Measurements from ENCODE around the gene SLC1A3.

The SLC1A3 gene

GRCh38 chr5:36661456-36662220 is 55.2 kb downstream of the SLC1A3 start:
- Mint-ChIP-seq H3K4me3 (no peak overlapping the region), H3K9me3 (no peaks in the 10 kb centered on the region), H3K27me3 (ENCODE audit: low read depth) (peaks cover 11% of the 10 kb centered on the region), H3K4me1 (ENCODE audit: low read depth) (no peaks in the 10 kb centered on the region), H3K27ac (no peak overlapping the region), H3K36me3 (ENCODE audit: low read depth) (no peaks in the 10 kb centered on the region)
- no peak for DNase-seq (ENCODE audit: low spot score)

DNA sequence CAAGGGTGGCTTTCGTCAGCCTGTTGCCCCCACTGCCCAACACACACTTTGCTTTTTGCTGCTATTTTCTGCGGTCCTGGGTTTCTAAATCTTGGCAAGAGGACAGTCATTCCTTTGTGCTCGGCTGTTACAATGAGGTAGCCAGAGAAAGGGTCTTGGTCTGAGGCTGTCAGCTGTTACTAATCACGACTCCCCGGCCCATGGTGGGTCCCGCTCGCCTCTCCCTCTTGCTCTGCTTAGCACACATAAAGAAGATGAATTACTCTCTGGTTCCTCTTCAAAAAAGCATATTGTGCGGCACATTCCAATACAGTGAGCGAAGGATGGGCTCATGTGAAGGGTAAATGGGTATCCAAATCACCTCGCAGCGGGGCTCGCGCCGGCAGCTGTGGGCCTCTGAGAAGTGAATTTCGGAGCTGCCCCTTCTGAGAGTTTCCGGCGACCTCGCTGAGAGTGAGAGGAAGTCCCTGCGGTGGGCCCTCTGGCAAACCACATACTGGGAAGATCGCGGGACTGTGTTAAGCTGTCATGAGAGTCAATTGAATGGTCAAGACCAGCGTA is 56.0 kb downstream of the SLC1A3 start:
- no peaks in the 10 kb centered on the region for H3K9me3 Mint-ChIP-seq
- H3K36me3 Mint-ChIP-seq (ENCODE audit: low read depth): no peaks in the 10 kb centered on the region
- no peak overlapping the region for H3K4me3 Mint-ChIP-seq
- no peak for DNase-seq (ENCODE audit: low spot score)
- no peaks in the 10 kb centered on the region for H3K4me1 Mint-ChIP-seq (ENCODE audit: low read depth)
- H3K27me3 Mint-ChIP-seq (ENCODE audit: low read depth): peaks cover 8% of the 10 kb centered on the region
- no peak overlapping the region for H3K27ac Mint-ChIP-seq

DNA sequence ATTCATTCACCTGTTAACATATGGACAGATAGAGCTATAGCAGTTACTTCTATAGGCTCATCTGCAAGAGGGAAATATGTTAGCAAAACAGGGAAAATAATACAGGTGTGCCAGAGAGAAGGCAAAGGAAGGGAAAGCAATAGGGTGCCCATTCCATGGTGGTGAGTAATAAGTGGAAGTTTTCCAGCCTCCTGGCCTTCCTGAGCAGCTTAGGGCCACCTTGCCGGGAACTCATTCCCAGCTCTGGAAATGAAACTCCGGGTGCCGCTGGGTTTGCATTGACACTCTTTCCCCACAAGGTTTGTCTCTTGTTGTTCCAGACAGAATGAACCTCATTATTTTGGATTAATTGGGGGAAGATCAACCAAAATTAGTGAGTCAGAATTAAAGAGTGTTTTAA is 58.4 kb downstream of the SLC1A3 start:
- H3K4me3 Mint-ChIP-seq: no peak overlapping the region
- no peaks in the 10 kb centered on the region for H3K27me3 Mint-ChIP-seq (ENCODE audit: low read depth)
- no peaks in the 10 kb centered on the region for H3K9me3 Mint-ChIP-seq
- no peak overlapping the region for H3K27ac Mint-ChIP-seq
- DNase-seq (ENCODE audit: low spot score): no peak
- H3K36me3 Mint-ChIP-seq (ENCODE audit: low read depth): no peaks in the 10 kb centered on the region
- H3K4me1 Mint-ChIP-seq (ENCODE audit: low read depth): no peaks in the 10 kb centered on the region

DNA sequence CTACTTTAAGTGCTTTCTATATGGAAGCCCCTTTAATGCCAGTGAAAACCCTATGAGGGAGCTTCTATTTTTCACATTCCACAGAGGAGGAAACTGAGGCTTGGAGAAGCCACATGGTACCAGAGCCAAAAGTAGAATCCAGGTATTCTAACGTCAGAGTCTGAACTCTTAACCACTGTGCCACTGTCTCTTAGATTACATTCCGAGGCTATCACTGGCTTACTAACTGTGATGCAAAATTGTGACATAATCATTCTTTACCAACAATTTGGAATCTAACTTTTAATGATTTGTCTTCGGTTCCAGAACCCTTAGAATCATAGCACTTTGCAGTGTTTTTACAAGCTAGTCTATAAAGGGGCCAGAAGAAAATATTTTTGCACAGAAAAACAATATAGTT is 59.2 kb downstream of the SLC1A3 start:
- Mint-ChIP-seq H3K9me3 (no peaks in the 10 kb centered on the region), H3K27me3 (ENCODE audit: low read depth) (no peaks in the 10 kb centered on the region), H3K36me3 (ENCODE audit: low read depth) (no peaks in the 10 kb centered on the region), H3K4me1 (ENCODE audit: low read depth) (no peaks in the 10 kb centered on the region), H3K27ac (no peak overlapping the region), H3K4me3 (no peak overlapping the region)
- no peak for DNase-seq (ENCODE audit: low spot score)

- H3K9me3 Mint-ChIP-seq: no peaks in the 10 kb centered on the region
- H3K27me3 Mint-ChIP-seq (ENCODE audit: low read depth): no peaks in the 10 kb centered on the region
- no peak overlapping the region for H3K4me3 Mint-ChIP-seq
These were observed 59.9 kb downstream of the SLC1A3 start for GRCh38 chr5:36666274-36666673.

GRCh38 chr5:36666986-36667385 is 60.6 kb downstream of the SLC1A3 start:
- Mint-ChIP-seq H3K4me3 (no peak overlapping the region), H3K27me3 (ENCODE audit: low read depth) (no peaks in the 10 kb centered on the region), H3K4me1 (ENCODE audit: low read depth) (no peaks in the 10 kb centered on the region), H3K27ac (no peak overlapping the region), H3K36me3 (ENCODE audit: low read depth) (no peaks in the 10 kb centered on the region), H3K9me3 (no peaks in the 10 kb centered on the region)
- DNase-seq (ENCODE audit: low spot score): no peak

More at GRCh38 chr5:36666274-36666673, 59.9 kb downstream of the SLC1A3 start:
- no peaks in the 10 kb centered on the region for H3K36me3 Mint-ChIP-seq (ENCODE audit: low read depth)
- H3K4me1 Mint-ChIP-seq (ENCODE audit: low read depth): no peaks in the 10 kb centered on the region
- no peak overlapping the region for H3K27ac Mint-ChIP-seq
- DNase-seq (ENCODE audit: low spot score): no peak

DNA sequence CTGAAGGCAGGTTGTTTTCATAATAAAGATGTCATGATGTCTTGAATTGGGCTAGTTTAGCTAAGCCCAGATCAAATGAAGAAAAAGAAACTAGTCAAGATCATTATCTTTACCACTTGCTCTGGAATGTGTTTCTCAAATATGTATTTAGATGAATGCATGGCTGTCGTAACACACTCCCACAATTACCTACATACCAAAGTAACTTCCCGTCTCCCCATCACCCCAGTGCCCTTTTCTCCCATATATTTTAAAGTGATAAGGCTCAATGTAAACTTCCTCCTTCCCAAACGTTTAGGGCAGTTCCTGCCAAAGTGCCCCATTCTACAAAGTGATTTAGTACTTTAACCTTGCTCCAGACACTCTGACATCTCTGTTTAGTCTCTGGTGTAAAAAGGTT is 61.4 kb downstream of the SLC1A3 start:
- Mint-ChIP-seq H3K9me3 (no peaks in the 10 kb centered on the region), H3K36me3 (ENCODE audit: low read depth) (no peaks in the 10 kb centered on the region), H3K27ac (no peak overlapping the region), H3K4me1 (ENCODE audit: low read depth) (no peaks in the 10 kb centered on the region), H3K4me3 (no peak overlapping the region), H3K27me3 (ENCODE audit: low read depth) (no peaks in the 10 kb centered on the region)
- no peak for DNase-seq (ENCODE audit: low spot score)

DNA sequence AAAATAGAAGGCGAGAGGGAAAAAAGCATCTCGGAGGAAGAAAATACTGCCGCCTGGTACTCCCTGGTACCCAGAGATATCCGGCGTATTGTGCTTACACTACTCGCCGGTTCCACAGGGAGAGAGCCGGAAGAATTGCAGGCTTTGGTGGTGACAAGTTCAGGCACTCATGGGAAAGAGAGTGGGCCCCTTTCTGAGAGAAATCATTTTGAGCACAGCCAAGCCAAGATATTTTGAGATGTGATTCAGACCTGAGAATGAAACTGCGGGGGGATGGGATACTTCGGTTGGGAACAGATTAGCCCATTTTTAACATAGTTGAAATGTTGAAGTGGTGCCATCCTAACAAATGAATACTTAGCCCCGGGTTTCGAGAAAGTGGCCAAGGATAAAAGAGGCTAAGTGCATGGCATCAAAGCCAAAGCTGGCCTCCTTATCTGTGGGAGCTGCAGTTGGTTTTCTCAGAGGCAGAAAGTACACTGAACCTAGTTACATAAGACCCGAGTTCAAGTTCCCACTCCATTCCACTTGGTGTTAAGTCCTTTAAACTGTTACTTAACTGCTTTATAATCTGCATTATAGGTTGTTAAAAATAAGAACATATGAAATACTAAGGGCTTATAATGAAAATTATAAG is 62.7 kb downstream of the SLC1A3 start:
- Mint-ChIP-seq H3K4me3 (no peak overlapping the region), H3K27ac (no peak overlapping the region), H3K36me3 (ENCODE audit: low read depth) (no peaks in the 10 kb centered on the region), H3K4me1 (ENCODE audit: low read depth) (no peaks in the 10 kb centered on the region), H3K27me3 (ENCODE audit: low read depth) (no peaks in the 10 kb centered on the region), H3K9me3 (no peaks in the 10 kb centered on the region)
- no peak for DNase-seq (ENCODE audit: low spot score)

DNA sequence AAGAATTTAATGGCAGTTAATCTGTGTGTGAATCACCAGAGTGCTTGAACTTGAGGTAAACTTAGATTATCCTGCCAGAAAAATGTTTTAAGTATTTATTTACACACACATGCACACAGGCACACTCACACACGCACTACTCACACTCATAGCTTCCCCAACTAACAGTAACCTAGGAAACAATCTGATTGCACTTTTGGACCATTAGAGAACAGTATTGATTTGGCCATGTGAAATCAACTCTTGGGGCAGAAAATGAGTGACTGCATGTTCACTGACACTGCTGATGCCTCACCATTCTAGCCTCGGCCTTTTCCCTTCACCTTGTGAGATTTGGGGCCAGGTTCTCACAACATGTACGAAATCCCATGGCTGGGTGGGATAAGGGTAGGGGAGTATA is 64.1 kb downstream of the SLC1A3 start:
- Mint-ChIP-seq H3K27ac (no peak overlapping the region), H3K4me3 (no peak overlapping the region), H3K4me1 (ENCODE audit: low read depth) (no peaks in the 10 kb centered on the region), H3K9me3 (no peaks in the 10 kb centered on the region), H3K27me3 (ENCODE audit: low read depth) (no peaks in the 10 kb centered on the region), H3K36me3 (ENCODE audit: low read depth) (no peaks in the 10 kb centered on the region)
- no peak for DNase-seq (ENCODE audit: low spot score)

GRCh38 chr5:36675282-36675681 is 68.9 kb downstream of the SLC1A3 start:
- Mint-ChIP-seq H3K4me1 (ENCODE audit: low read depth) (no peaks in the 10 kb centered on the region), H3K36me3 (ENCODE audit: low read depth) (no peaks in the 10 kb centered on the region), H3K9me3 (no peaks in the 10 kb centered on the region), H3K4me3 (no peak overlapping the region), H3K27ac (no peak overlapping the region), H3K27me3 (ENCODE audit: low read depth) (peaks cover 3% of the 10 kb centered on the region)
- DNase-seq (ENCODE audit: low spot score): no peak

- no peaks in the 10 kb centered on the region for H3K36me3 Mint-ChIP-seq (ENCODE audit: low read depth)
- H3K27ac Mint-ChIP-seq: no peak overlapping the region
- peaks cover 3% of the 10 kb centered on the region for H3K27me3 Mint-ChIP-seq (ENCODE audit: low read depth)
- no peaks in the 10 kb centered on the region for H3K9me3 Mint-ChIP-seq
- no peaks in the 10 kb centered on the region for H3K4me1 Mint-ChIP-seq (ENCODE audit: low read depth)
- DNase-seq (ENCODE audit: low spot score): no peak
- no peak overlapping the region for H3K4me3 Mint-ChIP-seq
These were observed 73.0 kb downstream of the SLC1A3 start for GRCh38 chr5:36679221-36679989.

GRCh38 chr5:36680066-36680465 is 73.7 kb downstream of the SLC1A3 start:
- Mint-ChIP-seq H3K27ac (no peak overlapping the region), H3K4me1 (ENCODE audit: low read depth) (no peaks in the 10 kb centered on the region)

DNA sequence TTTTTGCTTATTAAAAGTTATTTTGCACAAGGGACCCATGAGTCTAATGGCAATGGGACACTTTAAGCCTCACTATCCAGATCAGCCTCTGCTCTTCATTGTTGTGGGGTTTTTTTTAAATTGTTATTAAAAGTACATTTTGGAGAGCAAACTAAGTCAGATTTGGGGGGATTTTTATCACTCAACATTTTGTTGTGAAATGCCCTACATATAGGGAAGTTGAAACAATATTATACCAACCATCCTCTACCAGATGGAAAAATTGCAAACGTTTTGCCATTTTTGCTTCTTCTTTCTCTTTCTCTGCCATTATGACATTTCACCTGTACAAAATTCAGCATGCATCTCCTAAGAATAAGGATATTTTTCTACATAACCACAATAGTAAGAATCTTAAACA is 75.3 kb downstream of the SLC1A3 start:
- H3K9me3 Mint-ChIP-seq: no peaks in the 10 kb centered on the region
- no peak overlapping the region for H3K4me3 Mint-ChIP-seq
- H3K36me3 Mint-ChIP-seq (ENCODE audit: low read depth): no peaks in the 10 kb centered on the region
- no peak for DNase-seq (ENCODE audit: low spot score)
- peaks cover 5% of the 10 kb centered on the region for H3K4me1 Mint-ChIP-seq (ENCODE audit: low read depth)
- H3K27ac Mint-ChIP-seq: no peak overlapping the region
- H3K27me3 Mint-ChIP-seq (ENCODE audit: low read depth): no peaks in the 10 kb centered on the region

More at GRCh38 chr5:36680066-36680465, 73.7 kb downstream of the SLC1A3 start:
- no peak for DNase-seq (ENCODE audit: low spot score)
- no peaks in the 10 kb centered on the region for H3K36me3 Mint-ChIP-seq (ENCODE audit: low read depth)
- no peaks in the 10 kb centered on the region for H3K9me3 Mint-ChIP-seq
- H3K27me3 Mint-ChIP-seq (ENCODE audit: low read depth): peaks cover 3% of the 10 kb centered on the region
- no peak overlapping the region for H3K4me3 Mint-ChIP-seq

GRCh38 chr5:36682499-36682898 is 76.1 kb downstream of the SLC1A3 start:
- H3K27me3 Mint-ChIP-seq (ENCODE audit: low read depth): no peaks in the 10 kb centered on the region
- no peaks in the 10 kb centered on the region for H3K9me3 Mint-ChIP-seq
- H3K4me1 Mint-ChIP-seq (ENCODE audit: low read depth): peaks cover 5% of the 10 kb centered on the region
- DNase-seq (ENCODE audit: low spot score): no peak
- H3K36me3 Mint-ChIP-seq (ENCODE audit: low read depth): no peaks in the 10 kb centered on the region
- H3K4me3 Mint-ChIP-seq: no peak overlapping the region
- H3K27ac Mint-ChIP-seq: no peak overlapping the region

Measured in T-helper 2 cell treated with Interferon-gamma antibody and Interleukin-4, amounts not matched to agents 5 μg/mL and 100 μg/mL, for 36 hours (primary cell).